HK-2 (cell line): ENCODE results near the gene ZBED5.
"Not testable (repeated sequence)": the region's sequence is repeated elsewhere in the genome, so short reads cannot be mapped to it uniquely, and the experiment has no call there.

Experiments
- DNase-seq: peaks from one replicate; pipeline ENCODE4 v3.0.0-alpha.2; 2018; ENCODE audit not compliant: unreplicated experiment

The ZBED5 gene

DNA sequence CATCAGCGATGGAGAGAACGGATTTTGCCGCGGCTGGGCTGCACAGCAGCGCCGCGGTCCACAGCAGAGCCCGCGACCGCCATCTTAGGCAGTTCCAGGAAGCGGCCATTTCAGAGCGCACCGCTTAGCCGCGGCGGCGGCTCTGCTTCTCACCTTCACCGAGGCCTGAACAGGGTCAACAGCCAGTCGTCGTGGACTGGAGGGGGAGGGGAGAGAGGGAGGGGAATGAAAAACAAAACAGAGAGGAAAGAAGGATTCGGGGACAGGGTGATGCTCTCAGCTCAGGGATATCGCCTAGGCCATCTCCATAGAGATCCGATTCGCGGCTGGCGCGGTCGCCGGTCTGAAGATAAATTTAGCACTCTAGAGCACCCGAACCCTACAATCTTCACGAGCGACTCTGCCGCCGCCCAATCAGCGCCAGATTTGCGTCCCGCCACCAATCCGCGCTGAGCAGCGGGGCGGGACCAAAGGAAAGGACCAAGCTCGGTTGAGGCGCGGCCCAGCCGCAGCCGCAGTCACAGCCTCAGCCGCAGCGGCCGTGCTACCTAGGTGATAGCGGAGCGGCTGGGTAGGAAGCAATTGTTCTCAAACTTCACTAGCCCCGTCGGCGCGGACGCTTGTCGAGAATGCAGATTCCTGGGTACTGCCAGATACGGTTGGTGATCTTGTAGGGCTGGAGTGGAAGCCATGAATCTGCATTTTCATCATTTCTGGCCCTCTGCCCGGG, at the start of gene ZBED5:
ZBED5 (minus strand) TSS at position 345 of the 730 bp plus-strand sequence. CDS start 3,108 bp downstream, outside the sequence.
- DNase-seq: peak; percentile 94

DNA sequence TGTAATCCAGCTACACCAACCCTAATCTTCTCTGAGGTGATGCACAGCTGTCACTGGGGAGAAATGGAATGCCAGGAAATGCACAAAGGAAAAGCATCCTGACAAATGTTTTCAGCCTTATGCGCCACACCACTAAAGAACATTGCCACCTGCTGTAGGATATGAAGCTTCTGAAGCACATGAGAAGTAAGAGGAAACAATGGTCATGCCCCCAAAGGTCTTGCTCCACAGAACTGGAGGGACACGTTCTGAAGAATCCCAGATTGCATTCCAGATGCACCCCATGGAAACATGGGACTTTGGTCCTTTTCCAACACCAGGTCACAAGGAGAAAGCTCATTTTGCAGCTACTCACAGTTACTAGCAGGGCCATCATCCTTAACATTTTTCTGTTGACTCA, 48.7 kb upstream of the ZBED5 start:
- no peak for DNase-seq

DNA sequence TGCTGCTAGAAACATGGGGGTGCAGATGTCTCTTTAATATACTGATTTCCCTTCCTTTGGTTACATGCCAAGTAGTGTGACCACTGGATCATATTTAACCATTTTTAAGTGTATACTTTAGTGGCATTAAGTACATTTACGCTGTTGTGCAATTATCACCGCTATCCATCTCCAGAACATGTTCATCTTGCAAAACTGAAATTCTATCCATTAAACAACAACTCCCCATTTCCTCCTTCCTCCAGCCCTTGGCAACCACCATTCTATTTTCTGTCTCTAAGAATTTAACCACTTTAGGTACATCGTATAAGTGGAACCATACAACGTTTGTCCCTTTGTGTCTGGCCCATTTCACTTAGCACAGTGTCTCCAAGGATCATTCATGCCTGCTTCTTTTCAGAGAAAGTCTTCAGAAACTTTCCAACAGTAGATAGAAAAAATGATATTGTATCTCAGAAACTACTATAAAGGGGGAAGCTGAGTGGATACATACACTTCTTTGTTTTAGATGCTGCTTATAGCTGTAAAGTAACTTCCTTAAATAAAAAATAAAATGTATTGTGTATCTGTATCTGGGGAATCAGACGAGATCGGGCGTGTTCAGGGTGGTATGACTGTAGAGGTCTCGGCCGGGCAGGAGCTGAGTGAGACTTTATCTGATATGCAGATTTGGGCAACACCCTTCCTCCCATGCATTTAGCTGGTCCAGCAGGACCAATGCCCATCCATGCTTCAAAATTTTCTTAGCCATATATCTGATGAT, 44.6 kb upstream of the ZBED5 start:
- no peak for DNase-seq

DNA sequence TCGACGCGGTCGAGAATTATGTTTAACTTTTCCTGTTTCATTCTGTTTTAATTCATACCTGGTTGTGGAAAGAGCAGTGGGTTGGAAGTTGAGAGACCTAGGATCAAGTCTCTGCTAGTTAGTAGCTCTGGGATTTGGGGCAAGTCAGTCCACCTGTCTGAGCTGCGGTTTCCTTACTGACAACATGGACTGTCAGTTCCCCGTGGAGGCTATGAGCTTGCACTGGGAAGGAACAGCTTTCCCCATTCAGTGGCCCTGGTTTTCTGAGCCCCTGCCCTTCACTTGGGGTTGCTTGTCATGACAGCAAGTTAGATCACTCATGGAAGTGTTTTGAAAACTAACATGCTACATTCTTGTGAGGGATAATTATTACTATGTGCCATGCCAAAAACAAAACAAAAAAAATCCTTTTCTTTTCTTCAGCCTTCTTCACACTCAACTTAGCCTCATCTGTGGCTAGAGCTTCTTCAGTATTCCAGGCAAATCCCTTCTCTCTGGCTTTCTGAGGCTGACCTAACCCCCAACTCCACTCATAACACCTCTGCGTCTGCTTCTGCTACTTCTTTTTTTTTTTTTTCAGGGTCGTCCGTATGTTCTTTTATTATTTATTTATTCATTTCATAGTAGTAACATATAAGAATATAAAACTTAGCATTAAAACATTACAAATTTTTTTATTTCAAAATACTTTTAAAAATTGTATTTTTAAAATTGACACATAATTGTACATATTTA, 43.0 kb upstream of the ZBED5 start:
- no peak for DNase-seq

DNA sequence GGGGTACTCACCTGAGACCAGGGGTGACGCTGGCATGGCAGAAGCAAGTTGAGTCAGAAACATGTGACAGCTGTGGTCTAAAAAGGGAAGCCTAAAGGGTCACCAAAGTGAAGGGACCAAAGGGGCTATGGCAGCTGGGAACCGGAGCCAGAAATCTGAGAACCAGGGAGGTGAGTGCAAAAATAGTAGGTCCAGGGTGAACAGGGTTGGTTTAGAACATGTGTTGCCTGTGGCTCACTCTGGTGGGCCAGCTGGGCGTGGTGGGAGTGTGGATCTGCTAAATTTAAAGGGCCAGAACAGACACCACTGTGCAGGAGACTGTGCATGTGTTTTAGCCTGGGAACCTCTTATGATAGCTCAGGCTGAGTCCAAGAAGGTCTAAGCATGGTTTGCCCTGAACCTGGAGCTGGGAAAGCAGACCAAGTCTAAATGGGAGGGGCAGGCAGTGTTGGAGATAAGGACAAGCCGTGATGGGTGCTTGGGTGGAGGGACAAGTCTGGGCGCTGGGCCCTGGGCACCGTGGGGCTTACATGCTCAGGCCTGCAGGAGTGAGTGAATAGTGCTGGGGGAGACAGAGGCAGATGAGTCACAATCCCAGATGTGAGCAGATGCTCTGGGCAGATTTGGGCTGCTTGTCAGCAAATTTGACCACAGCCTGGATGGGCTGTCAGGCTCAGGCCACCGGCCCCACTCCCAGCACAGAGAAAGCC, 41.4 kb upstream of the ZBED5 start:
- DNase-seq: peak; percentile 41

DNA sequence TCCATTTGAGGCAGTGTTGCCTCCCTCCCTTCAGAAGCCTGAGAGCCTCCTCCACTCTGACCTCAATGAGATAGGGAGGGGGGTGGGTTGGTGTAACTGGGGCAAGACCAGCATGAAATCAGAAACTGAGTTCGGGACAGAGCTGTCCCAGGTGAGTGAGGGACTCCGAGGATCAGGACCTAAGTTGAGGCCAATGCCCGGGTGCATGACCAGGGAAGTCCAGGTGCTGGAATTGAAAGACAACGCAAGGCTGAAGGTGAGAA, 40.8 kb upstream of the ZBED5 start:
- DNase-seq: no peak

DNA sequence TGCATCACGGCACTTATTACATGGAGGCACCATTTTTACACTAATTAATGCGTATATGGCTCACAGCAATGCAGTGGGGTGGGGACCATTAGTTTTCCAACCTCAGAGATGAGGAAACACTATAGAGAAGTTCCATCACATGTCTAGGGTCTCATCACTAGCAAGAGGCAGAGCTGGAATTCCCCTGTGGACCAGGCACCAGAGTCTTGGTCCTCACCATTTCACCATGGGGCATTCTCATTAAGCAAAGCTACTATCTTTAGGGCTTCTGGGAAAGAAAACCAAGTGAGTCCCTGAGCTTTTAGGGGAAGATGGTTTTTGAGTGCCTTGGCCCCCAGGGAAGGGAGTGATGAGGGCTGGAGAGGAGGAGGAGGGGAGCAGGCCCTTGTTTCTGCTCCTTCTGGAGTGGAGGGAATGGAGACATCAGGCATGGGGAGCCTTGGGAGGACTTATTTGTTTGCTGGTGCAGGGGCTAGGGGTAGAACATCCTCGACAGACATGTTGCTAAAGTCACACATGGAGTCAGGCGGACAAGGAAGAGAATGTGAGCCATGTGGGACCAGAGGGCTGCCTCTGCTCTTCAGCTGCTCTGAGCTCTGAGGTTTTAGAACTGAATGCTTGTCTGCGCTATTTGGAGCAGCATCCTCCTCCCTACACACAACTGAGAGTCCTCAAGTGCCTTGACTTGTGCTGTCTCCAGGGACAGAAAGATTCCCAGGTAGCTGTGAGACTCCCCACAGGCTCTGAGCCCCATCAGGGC, 40.3 kb upstream of the ZBED5 start:
- no peak for DNase-seq

DNA sequence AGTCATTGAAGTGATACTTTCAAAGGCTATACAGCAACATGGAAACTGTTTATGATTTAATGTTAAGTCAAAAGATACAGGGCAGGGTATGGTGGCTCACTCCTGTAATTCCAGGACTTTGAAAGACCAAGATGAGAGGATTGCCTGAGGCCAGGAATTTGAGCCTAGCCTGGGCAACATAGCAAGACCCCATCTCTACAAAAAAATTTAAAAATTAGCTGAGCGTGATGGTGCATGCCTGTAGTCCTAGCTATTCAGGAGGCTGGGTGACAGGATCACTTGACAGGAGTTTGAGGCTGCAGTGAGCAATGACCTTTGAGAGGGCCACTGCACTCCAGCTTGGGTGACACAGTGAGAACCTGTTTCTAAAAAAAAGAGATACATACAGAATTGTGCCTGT, 39.3 kb upstream of the ZBED5 start:
- DNase-seq: no peak

DNA sequence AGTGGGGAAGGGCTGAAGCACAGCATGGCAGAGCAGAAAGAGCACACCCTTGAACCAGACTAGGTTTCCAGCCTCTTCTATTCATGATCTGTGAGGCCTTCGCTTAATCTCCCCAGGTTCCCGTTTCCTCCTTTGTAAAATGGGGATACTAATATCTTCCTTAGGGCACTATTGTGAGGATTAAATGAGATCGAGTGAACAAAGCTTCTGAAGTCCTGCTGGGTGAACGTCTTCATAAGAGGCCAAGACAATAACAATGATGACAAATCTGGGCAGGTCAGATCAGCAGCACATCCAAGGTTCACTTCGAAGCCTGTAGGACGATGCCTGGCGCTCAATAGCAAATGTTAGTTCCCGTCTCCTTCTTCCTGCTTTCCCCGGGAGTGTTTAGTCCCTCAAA, 38.6 kb upstream of the ZBED5 start:
- no peak for DNase-seq

DNA sequence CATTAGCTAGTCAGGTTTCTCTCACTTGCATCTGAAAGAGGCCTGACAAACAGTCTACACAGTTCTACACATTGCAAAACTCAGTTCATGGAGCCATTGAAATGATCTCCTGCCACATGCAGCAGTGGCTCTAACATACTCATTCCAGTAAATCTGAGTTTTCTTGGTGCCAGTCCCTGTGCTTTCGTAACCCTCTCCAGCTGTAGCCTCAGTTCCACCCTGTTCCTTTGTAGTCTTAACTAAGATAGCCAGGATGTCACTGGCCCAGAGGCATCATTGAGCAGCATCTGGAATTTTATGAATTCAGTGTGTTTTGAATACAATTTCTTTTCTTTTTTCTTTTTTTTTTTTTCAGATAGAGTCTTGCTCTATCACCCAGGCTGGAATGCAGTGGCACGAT, 37.4 kb upstream of the ZBED5 start:
- DNase-seq: no peak

DNA sequence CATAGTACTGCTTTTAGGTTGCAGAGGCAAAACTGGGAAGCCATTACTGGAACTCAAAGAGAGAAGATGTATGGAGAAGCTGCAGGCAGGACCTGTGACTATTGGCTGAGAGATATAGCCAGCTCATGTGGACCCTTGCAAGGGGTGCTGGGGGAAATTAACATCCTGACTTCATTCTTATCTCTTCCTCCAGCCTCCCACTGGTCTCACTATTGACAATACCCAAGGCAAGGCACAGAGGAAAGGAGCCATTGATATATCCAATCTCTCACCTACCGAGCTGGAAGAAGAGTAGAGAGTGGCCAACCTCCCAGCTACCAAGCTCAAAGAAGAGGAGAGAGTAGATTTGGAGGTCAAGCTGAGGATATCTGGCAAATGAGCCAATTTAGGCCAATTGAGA, 36.8 kb upstream of the ZBED5 start:
- no peak for DNase-seq

DNA sequence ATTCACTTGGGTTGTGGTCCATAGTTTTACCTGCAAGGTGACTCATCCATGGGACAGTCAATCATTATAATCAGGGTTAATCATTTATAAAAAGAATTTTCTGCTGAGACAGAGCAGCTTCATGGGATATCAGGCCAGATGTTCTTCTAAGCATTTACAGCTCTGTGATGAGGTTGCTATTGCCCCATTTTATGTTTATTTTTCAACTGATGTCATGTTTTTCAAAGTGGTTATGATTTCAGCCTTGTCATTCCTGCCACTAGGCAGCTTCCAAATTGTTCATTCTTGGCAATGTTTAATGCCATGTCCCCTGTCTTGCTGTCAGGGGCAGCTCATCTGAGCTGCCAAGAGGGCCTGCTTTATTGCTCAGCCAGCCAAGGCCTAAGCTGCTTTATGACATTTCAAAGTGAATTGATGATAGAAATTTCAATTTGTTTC, 35.9 kb upstream of the ZBED5 start:
- DNase-seq: no peak

DNA sequence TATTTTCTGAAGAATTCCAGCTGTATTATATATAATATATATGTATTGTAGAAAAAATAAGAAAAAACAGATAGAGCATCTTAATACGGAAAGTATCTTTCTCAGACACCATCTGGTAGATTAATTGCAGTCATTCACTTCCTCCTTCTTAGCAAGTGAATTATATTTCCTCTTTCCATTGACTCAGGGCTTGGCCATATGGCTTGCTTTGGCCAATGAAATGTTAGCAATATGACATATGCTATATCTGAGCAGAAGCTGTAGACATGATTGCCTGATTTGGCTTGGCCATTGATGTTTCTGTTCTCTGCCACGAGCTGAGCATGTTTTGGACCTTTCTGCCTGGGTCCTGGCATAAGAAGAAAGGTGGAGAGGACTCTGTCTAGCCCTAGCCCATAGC, 34.4 kb upstream of the ZBED5 start:
- no peak for DNase-seq

DNA sequence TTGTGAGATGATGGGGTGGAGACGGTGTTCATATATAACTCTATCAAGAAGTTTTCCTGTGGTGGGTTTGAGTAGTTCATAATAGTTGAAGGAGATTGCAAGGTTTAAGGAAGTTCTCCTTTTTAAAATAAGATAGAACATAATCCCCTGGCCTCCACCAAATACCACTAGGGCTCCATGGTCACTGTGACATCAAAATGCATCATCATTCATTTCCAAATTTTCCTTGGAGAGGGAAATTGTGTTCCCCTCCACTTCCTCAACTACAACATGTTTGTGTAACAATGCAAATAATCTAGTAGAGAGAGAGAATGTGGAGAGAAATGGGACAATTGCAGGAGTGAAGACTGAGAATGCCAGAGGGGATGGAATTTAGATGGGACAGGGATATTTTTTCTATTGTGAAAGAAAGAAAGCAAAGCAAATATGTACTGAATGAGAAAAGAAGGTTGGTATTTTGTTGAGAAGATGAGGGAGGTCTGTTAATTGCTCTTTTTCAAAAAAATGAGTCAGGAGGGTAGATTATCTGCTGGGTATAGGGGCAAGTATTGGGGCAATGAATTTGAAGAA, 33.4 kb upstream of the ZBED5 start:
- no peak for DNase-seq

DNA sequence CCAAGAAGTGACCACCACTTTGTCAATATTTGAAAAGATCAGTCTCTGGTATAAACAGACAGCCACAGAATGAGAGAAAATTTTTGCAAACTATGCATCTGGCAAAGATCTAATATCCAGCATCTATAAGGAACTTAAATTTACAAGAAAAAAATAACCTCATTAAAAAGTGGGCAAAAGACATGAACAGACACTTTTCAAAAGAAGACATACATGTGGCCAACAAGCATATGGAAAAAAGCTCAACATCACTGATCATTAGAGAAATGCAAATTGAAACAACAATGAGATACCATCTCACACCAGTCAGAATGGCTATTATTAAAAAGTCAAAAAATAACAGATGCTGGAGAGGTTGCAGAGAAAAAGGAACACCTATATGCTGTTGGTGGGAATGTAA, 32.2 kb upstream of the ZBED5 start:
- not testable (repeated sequence) for DNase-seq

DNA sequence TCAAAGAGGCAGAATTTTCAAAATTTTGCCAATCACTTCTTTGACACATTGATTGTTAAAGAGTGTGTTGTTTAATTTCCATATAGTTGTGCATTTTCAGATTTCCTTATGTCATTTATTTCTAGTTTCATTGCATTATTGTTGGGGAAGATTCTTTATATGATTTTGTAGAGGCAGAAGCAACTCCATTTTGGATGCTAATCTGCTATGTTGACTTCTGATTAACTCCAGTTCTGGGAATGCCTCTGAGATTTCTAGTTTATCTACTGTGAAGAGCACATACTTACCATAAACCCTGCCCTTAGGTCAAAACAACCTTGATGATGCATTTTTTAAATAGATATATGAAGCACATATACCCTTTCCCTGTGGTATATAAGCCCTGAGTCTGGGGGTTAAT, 29.5 kb upstream of the ZBED5 start:
- no peak for DNase-seq

DNA sequence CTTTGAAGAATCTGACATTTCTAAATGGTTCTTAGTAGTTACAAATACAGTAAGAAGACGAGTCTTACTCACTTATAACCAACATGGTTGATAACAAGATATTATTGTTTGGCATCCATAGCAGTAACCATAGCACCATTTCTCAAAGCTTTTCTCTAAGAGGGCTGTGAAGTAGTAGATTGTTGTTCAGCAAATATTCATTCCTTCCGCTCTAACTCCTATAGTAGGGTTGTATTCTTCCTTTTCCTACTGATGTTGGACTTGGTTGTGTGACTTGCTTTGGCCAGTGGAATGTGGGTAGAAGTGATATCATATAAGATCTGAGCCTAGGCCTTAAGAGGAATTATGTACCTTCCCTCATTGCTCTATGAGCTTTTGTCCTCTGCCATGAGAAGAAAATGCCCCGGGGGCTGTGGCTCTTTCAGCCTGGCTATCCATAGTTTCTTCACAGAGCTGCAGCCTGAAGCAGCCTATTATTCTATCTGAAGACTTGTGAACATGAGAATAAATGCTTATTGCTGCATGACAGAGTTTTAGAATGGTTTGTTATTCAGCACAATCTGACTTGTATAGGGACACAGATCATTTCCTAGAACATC, 28.9 kb upstream of the ZBED5 start:
- DNase-seq: no peak

DNA sequence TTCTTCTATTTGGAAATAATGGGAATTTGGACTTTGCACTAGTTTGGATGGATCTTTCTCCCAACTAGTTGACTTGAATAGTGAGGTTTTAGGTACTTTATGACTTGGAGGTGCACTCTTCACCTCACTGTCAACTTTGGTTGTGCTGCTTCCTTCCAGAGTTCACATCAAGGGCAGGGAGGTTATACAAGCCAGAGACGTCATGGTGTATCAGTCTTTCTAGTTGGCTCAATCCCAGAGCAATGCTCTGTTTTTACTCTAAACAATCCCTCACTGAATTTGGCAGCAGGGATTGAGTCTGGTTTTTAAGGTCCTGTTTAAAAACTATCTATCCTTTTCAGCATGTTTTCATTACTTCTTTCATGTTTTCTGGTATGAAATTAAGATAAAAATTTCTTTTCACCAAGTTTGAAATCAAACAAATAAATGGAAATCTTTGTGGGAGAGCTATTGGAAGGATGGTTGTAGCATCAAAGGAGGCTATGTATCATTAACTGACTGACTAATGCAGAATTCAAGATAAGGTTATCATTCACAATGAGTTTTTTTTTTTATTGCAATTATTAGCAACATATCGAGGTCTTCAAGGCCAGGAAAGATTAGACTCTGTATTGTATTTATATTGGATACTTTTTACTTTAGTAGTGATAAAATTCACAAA, 28.0 kb upstream of the ZBED5 start:
- no peak for DNase-seq

DNA sequence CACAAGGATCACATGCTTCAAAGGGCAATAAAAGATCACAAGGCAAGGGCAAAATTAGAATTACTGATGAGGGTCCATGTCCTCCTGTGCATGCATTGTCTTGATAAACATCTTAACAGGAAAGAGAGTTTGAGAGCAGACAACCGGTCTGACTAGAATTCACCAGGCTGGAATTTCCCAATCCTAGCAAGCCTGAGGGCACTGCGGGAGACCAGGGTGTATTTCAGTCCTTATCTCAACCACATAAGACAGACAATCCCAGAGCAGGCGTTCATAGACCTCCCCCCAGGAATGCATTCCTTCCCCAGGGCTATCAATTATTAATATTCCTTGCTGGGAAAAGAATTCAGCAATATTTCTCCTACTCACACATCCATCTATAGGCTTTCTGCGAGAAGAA, 26.4 kb upstream of the ZBED5 start:
- DNase-seq: not testable (repeated sequence)

DNA sequence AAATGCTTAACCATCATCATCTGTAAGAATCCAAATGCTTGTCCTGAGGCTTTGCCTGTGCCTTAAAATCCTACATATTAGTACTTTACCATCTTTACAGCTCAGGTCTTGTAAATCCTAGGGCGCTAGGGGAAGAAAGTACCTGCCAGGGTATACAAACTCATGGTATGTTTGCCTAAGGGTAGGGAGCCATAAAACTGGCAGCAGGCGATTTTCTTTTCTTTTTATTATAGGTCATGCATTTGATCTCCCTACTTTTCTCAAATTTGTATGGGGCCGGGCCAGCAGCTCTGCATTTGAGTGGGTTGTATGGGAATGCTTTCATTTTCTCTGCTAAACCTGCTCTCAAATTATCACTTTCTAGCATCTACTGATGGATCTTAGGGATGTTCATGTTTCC, 24.0 kb upstream of the ZBED5 start:
- DNase-seq: no peak
